H1 (cell line): Measurements from ENCODE around the gene PIANP. TPM values are rescaled to one million over a fixed set of nuclear protein-coding genes. Genes with fewer than 3 reads are reported as not detected.

Source experiments
- CTBP2 ChIP-seq: IDR thresholded peaks from 2 replicates; pipeline ENCODE4 v1.7.0; 2011; ENCODE audit warnings: borderline replicate concordance, mild to moderate bottlenecking, moderate library complexity, mixed read lengths, low read length; ENCODE audit not compliant: insufficient read depth, insufficient read length
- polyA plus RNA-seq, 7 experiments: library from polyadenylated mRNA; depleted of rRNA in 3 of 7; stranded (reverse) in 5 of 7; unstranded in 2 of 7; fragments of >200 nt in 5 of 7; fragments of 200-250 nt in 2 of 7; gene quantifications; 1 replicate in 5 of 7; 2 replicates in 1 of 7; 4 replicates in 1 of 7; pipeline versions ENCODE4 v1.2.1 to v1.2.3, GENCODE V29; 2011 to 2013; ENCODE audit warnings: missing spikeins in 2 of 7, mixed read lengths in 2 of 7
- total RNA-seq: library from RNA; stranded (reverse); fragmentation: NEBNext Ultra II Directional; extraction: Animal tissue kit (Norgen Biotek cat#: 25700); gene quantifications from 2 replicates; pipeline ENCODE4 v1.2.1, GENCODE V29; 2021

PIANP gene
- total and polyA plus RNA-seq, 2 of the 8 experiments (the other 6 are each of a cell fraction or from before 2014, with no cell fraction given): 6.3 to 9.8 TPM

GRCh38 chr12:6693832-6694355 is 6.7 kb downstream of the PIANP start (continued):
- no peak for TF ChIP-seq CTBP2
